HG03432 (cell line): ENCODE measurements around the gene SLC13A4.
"Not testable (repeated sequence)": the region's sequence is repeated elsewhere in the genome, so short reads cannot be mapped to it uniquely, and the experiment has no call there.

Experiments used
- ATAC-seq: cut with Tn5 transposase; IDR thresholded peaks from one replicate; pipeline ENCODE4 v1.9.1; 2021; ENCODE audit warnings: mild to moderate bottlenecking, moderate library complexity; ENCODE audit not compliant: unreplicated experiment

SLC13A4 gene

GRCh38 chr7:135728136-135728669 lies at the start of gene SLC13A4:
SLC13A4 (minus strand) TSS chr7:135728186; CDS start chr7:135727496, 690 bp downstream.
- no peak for ATAC-seq

DNA sequence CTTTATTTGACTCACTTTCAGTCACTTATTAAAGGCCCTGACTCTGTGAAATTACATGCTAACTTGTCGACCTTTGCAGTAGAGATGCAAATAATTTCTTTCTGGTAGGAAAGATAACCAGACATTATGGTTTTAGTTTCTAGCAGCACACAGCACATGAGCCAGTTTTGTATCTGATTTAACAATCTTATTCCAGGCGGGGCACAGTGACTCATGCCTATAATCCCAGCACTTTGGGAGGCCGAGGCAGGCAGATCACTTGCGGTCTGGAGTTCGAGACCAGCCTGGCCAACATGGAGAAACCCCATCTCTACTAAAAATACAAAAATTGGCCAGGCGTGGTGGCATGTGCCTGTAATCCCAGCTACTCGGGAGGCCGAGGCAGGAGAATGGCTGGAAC lies 47.9 kb upstream of the SLC13A4 start:
- ATAC-seq: not testable (repeated sequence)

GRCh38 chr7:135775230-135775629 lies 47.2 kb upstream of the SLC13A4 start:
- ATAC-seq: no peak

DNA sequence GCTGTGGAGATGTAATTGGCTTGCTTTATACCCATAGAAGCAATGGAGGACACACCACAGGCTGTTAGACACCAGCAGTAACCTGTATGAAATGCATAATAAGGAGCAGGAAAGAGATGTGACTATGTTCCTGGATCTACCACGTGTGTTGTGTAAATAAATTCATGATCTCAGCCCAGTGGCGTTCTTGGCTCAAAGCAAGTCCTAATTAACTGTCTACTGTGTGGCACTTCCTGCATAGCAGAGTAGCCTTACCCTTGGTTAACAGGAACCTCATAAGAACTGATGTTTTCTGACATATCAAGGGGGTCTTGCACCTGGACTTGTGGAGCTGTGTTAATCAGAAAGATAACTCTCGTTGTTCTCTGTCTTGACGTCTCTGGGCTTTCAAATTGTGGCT lies 46.3 kb upstream of the SLC13A4 start:
- no peak for ATAC-seq

GRCh38 chr7:135773464-135773863 lies 45.5 kb upstream of the SLC13A4 start:
- no peak for ATAC-seq

DNA sequence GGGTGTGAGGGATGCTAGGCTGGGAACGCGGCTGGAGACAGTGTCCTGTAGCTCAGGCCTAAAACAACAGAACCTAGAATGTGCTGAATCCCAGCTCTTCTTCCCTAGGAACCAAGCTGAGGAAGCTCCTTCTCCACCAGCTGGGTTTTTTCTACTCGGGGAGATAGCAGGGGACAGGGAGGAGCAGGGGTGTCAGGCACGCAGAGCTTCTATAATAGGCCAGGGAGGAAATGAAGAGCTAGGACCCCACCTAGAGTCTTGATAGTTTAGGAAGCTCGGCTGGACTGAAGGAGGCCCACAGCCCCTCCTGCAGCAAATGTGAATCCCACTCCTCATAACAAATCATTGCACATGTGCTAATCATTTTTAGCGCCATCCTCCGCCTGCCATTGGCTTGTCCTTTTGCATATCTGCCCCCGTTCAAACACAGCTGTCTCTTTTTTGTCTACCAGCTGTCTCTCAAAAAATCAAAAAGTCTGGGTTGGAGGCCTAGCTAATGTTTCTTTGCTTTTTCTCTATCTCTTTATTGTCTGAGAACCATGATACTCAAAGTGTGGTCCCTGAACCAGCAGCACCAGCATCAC lies 44.7 kb upstream of the SLC13A4 start:
- ATAC-seq: no peak

GRCh38 chr7:135771961-135772638 lies 44.1 kb upstream of the SLC13A4 start:
- no peak for ATAC-seq

- ATAC-seq: no peak
Measured at GRCh38 chr7:135771051-135771450, 43.1 kb upstream of the SLC13A4 start.

DNA sequence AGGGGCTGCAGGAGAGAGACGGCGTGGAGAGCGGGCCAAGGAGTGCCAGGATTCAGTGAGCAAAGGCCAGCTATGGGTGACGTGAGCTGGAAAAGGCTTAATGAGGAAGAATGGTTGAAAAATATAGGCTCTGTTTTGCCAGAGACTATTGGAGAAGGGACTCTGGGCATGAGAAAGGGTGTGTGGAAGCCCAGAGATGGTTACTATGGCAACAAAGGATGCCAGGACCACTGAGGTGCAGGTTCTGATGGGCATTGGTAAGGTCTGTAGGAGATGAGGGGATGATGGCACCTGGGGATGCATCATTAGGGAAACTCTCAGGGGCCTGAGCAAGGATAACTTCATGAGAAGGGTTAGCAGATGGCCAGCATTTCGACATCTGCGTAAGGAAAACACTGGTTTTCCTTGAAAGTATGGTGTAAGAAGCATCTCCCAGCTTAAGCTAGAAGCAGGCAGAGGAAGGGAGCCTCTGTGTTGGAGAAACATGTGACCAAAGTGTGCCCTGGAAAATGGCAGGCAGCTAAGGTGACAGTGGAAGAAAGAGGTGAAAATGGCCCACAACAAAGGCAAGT lies 42.2 kb upstream of the SLC13A4 start:
- no peak for ATAC-seq

- no peak for ATAC-seq
Measured at GRCh38 chr7:135769005-135769802, 41.2 kb upstream of the SLC13A4 start.

DNA sequence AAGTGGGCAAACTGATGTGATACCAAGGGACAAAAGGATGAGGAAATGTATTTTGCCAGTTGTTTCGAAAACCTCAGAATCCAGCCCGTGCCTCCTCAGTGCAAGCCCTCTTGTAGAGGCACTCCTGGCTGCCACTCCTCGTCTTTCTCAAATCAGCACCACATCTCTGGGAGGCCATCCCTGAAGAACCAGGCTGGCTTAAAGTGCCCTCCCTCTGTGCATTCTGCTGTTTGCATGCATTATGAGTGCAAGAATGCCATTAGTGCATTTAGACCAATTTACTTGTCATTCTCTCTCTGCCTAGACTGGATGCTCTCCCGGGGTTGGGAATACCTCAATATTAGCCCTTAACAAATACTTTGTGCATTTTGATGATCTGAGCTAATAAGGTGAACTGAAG lies 40.5 kb upstream of the SLC13A4 start:
- ATAC-seq: no peak

- no peak for ATAC-seq
Measured at GRCh38 chr7:135768064-135768463, 40.1 kb upstream of the SLC13A4 start.

DNA sequence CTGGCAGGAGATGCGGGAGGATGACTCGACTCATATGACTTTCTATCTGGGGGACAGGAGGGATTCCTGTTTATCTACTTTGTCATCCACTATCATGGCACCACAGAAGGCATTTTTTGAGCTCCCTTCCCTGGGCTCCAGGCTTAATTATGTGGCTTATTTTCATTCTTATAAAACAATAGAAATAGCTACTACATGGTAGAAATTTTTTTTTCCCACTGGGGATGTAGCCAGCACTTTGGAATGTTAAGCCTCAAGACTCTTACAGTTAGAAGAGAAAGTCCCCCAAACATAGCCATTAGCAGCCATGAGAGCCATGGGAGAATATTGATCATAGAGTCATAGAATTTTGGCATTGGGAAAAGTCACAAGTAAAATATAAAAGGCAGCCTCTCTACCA lies 35.3 kb upstream of the SLC13A4 start:
- no peak for ATAC-seq

- no peak for ATAC-seq
Measured at GRCh38 chr7:135761751-135762488, 33.9 kb upstream of the SLC13A4 start.

DNA sequence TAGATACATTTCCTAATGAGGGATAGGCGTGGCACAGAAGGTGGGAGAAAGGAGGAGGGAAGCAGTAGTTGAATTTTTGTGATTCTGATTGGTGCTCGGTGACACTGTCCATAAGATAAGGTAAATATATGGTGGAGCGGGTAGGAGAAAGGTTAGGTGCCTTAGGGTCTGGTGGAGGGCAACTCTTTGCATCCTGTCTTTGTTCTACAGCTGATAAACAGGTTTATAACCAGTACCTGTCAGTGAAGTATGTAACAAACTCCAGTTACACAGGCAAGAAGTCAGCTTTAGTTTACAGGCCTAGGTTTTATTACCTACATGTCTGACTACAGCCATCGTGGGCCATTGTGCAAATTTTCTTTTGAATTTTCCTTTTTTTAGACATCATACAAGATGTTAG lies 31.5 kb upstream of the SLC13A4 start:
- ATAC-seq: no peak

GRCh38 chr7:135758531-135758932 lies 30.5 kb upstream of the SLC13A4 start:
- no peak for ATAC-seq

- ATAC-seq: no peak
Measured at GRCh38 chr7:135757719-135758411, 29.9 kb upstream of the SLC13A4 start.

- no peak for ATAC-seq
Measured at GRCh38 chr7:135756191-135756590, 28.2 kb upstream of the SLC13A4 start.

GRCh38 chr7:135755351-135755753 lies 27.4 kb upstream of the SLC13A4 start:
- no peak for ATAC-seq
